OCI-LY1 (cell line): ENCODE results near the gene GTF3C1.

Experiments
- EZH2 ChIP-seq: fragments of 200-600 bp; sonication (generic), shearing (Covaris generic); IDR thresholded peaks from 2 replicates; pipeline ENCODE4 v1.8.0; 2017; ENCODE audit warnings: borderline replicate concordance, mixed run types, mild to moderate bottlenecking, antibody characterized with exemption, low read length, moderate library complexity, mixed read lengths
- TF ChIP-seq, protein P1 (sequence below): fragments of 200-600 bp; sonication (generic), shearing (Covaris generic); IDR thresholded peaks from 2 replicates; pipeline ENCODE4 v1.5.1; 2017; ENCODE audit warnings: mild to moderate bottlenecking, antibody characterized with exemption, low read length, moderate library complexity, mixed read lengths

DNA sequence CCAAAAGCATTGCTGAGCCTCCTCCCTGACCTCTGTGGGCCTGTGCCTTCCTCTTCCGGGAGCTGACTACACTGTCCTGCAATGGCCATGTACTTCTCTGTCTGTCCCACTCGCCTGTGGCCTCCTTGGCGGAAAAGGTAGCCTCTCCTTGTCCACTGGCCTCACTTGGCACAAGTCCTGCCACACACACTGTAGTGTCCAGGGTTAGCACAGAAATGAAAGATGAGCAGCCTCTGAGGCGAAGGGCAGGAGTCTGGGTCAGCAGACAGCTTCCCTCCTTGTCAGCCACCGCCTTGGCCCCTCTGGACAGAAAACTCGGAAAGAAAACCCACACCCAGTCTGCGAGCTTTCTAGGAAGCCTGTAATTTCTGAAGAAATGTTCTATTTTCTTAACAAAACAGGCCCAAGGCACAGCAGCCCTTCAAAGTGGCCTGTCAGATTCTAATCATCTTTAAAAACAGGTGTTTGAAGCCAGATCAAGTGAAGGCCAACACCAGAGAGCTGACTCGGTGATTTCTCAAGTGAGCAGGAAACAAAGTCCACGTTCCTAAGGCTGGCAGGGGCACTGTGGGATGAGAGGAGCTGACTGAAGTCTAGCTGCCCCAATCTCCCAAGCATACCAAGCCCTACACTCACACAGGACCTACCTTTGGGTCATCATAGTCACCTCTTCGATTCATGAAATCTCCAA is 67.2 kb downstream of the GTF3C1 start:
- TF ChIP-seq, protein P1, sequence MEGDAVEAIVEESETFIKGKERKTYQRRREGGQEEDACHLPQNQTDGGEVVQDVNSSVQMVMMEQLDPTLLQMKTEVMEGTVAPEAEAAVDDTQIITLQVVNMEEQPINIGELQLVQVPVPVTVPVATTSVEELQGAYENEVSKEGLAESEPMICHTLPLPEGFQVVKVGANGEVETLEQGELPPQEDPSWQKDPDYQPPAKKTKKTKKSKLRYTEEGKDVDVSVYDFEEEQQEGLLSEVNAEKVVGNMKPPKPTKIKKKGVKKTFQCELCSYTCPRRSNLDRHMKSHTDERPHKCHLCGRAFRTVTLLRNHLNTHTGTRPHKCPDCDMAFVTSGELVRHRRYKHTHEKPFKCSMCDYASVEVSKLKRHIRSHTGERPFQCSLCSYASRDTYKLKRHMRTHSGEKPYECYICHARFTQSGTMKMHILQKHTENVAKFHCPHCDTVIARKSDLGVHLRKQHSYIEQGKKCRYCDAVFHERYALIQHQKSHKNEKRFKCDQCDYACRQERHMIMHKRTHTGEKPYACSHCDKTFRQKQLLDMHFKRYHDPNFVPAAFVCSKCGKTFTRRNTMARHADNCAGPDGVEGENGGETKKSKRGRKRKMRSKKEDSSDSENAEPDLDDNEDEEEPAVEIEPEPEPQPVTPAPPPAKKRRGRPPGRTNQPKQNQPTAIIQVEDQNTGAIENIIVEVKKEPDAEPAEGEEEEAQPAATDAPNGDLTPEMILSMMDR, result no peak
- TF ChIP-seq EZH2, result no peak
